ENCODE measurements around the gene P2RY13.

The P2RY13 gene

GRCh38 chr3:151281671-151282324, 47.6 kb downstream of the P2RY13 start:
- no peak overlapping the region for H3K4me3 ChIP-seq (replicated peaks in 1 of 2; ENCODE audit: low read depth in 2 of 2, low read length in 2 of 2)
- DNase-seq (ENCODE audit: low read depth in 2 of 2): peak; percentile 20 to 81
- no peak for TF ChIP-seq CTCF (IDR thresholded peaks at IDR 0.05; ENCODE audit: low read depth, low read length)

GRCh38 chr3:151278230-151278629, 51.1 kb downstream of the P2RY13 start, which contains the start of gene P2RY14:
TSS of gene P2RY14 (minus strand) at chr3:151278542. CDS start at chr3:151214316, 64,226 bp downstream.
- no peak for DNase-seq (ENCODE audit: low read depth in 2 of 2)
- TF ChIP-seq CTCF (IDR thresholded peaks at IDR 0.05; ENCODE audit: low read depth, low read length): no peak
- H3K4me3 ChIP-seq (replicated peaks in 1 of 2; ENCODE audit: low read depth in 2 of 2, low read length in 2 of 2): no peak within 1 kb of the TSS

GRCh38 chr3:151276687-151277042, 52.7 kb downstream of the P2RY13 start:
- DNase-seq (ENCODE audit: low read depth in 2 of 2): no peak
- H3K4me3 ChIP-seq (replicated peaks in 1 of 2; ENCODE audit: low read depth in 2 of 2, low read length in 2 of 2): no peak overlapping the region
- TF ChIP-seq CTCF (IDR thresholded peaks at IDR 0.05; ENCODE audit: low read depth, low read length): no peak
